ENCODE measurements around the gene SPATS2L. TPM values are rescaled to one million over a fixed set of nuclear protein-coding genes. Genes with fewer than 3 reads are reported as not detected.

SPATS2L gene
- polyA plus RNA-seq, 1 of the 3 experiments (the other 2 are of a cell fraction), result 86.8 TPM

GRCh38 chr2:200471928-200472645 is 165.6 kb downstream of the SPATS2L start:
- no peak overlapping the region for H2AFZ ChIP-seq (ENCODE audit: low read depth)
- POLR2A ChIA-PET, result interaction anchor here (1.1 to 1.5 kb wide), 2 partner anchors 9 to 486 kb away, joined by 3 to 4 read pairs; no protein-coding TSS in a partner anchor
- no peak overlapping the region for H3K9ac ChIP-seq
- no peak overlapping the region for H3K27ac ChIP-seq (ENCODE audit: low read depth in 2 of 2, low read length in 1 of 2)
- H3K4me2 ChIP-seq, result no peak overlapping the region
- TF ChIP-seq MAX (IDR thresholded peaks at IDR 0.05; ENCODE audit: low read depth), result no peak
- TF ChIP-seq IRF3 (IDR thresholded peaks at IDR 0.05; ENCODE audit: low read depth, low read length), result no peak
- no peak for TF ChIP-seq ELF1 (IDR thresholded peaks at IDR 0.05)
- TF ChIP-seq JUND (IDR thresholded peaks at IDR 0.05), result no peak
- no peak for TF ChIP-seq SMC3 (IDR thresholded peaks at IDR 0.05; ENCODE audit: low read depth, low read length)
- TF ChIP-seq RAD21 (IDR thresholded peaks at IDR 0.05; ENCODE audit: low read length), result no peak
- TF ChIP-seq NRF1 (IDR thresholded peaks at IDR 0.05; ENCODE audit: low read depth, low read length), result no peak
- no peak for TF ChIP-seq YY1 (IDR thresholded peaks at IDR 0.05; ENCODE audit: low read depth)
- no peak for TF ChIP-seq TCF12 (IDR thresholded peaks at IDR 0.05)
- no peak for TF ChIP-seq EZH2phosphoT487 (IDR thresholded peaks at IDR 0.05; ENCODE audit: borderline replicate concordance, low read depth)
- TF ChIP-seq RFX5 (IDR thresholded peaks at IDR 0.05; ENCODE audit: low read length), result no peak
- no peak for TF ChIP-seq FOSL2 (IDR thresholded peaks at IDR 0.05; ENCODE audit: borderline replicate concordance, low read depth)
- TF ChIP-seq TAF1 (IDR thresholded peaks at IDR 0.05; ENCODE audit: borderline replicate concordance, low read depth, low read length), result no peak
- TF ChIP-seq MEF2A (IDR thresholded peaks at IDR 0.05; ENCODE audit: borderline replicate concordance, low read depth), result no peak
- TF ChIP-seq RXRA (IDR thresholded peaks at IDR 0.05; ENCODE audit: borderline replicate concordance, low read depth), result no peak
- TF ChIP-seq EP300 (IDR thresholded peaks at IDR 0.05; ENCODE audit: borderline replicate concordance in 1 of 2, low read depth in 1 of 2, low read length in 1 of 2), result no peak
- TF ChIP-seq USF1 (IDR thresholded peaks at IDR 0.05; ENCODE audit: borderline replicate concordance, low read depth), result no peak
- TF ChIP-seq CTCF (IDR thresholded peaks at IDR 0.05), result no peak
- TF ChIP-seq PBX3 (IDR thresholded peaks at IDR 0.05), result no peak
- no peak for TF ChIP-seq USF2 (IDR thresholded peaks at IDR 0.05; ENCODE audit: borderline replicate concordance, low read depth, low read length)
- CTCF ChIA-PET, result interaction anchor here (0.7 to 8.0 kb wide), 40 partner anchors 10 to 502 kb away, joined by 3 to 111 read pairs (median 4); partner anchors contain the start of genes KCTD18, SGO2 and SPATS2L
- no peaks in the 10 kb centered on the region for H3K79me2 ChIP-seq (ENCODE audit: insufficient read depth)
- peaks cover 0 to 8% of the 10 kb centered on the region in 2 experiments; a peak in 1 of 4 replicates for H3K4me1 ChIP-seq (ENCODE audit: control insufficient read depth in 1 of 2, insufficient read depth in 2 of 2, low read depth in 1 of 2, low read length in 1 of 2)
- no peaks in the 10 kb centered on the region for H4K20me1 ChIP-seq (ENCODE audit: insufficient read depth)
- DNase-seq, result no peak
- no peaks in the 10 kb centered on the region for H3K27me3 ChIP-seq (ENCODE audit: insufficient read depth)
- 89% methylated on average over 8 of the region's 8 CpGs for WGBS (ENCODE audit: low lambda C conversion rate)
- no peaks in the 10 kb centered on the region for H3K9me3 ChIP-seq
- H3K4me3 ChIP-seq (ENCODE audit: low read depth in 2 of 2, low read length in 1 of 2), result no peak overlapping the region
- peaks cover 32 to 55% of the 10 kb centered on the region in 2 experiments for H3K36me3 ChIP-seq (replicated peaks in 1 of 2; ENCODE audit: control insufficient read depth in 1 of 2, insufficient read depth in 2 of 2, low read length in 1 of 2)
- H3F3A ChIP-seq (replicated peaks; ENCODE audit: insufficient read depth), result no peaks in the 10 kb centered on the region
- H3K9me2 ChIP-seq, result no peaks in the 10 kb centered on the region
